HG02943 (cell line): Measurements from ENCODE around the gene CHMP2B.
"Not testable (repeated sequence)": the region's sequence is repeated elsewhere in the genome, so short reads cannot be mapped to it uniquely, and the experiment has no call there.

Experiments
- ATAC-seq: cut with Tn5 transposase; IDR thresholded peaks from one replicate; pipeline ENCODE4 v1.9.1; 2021; ENCODE audit warnings: mild to moderate bottlenecking, low read depth, moderate library complexity; ENCODE audit not compliant: unreplicated experiment

CHMP2B gene

GRCh38 chr3:87228316-87228715, 1.2 kb downstream of the CHMP2B start:
- no peak for ATAC-seq

DNA sequence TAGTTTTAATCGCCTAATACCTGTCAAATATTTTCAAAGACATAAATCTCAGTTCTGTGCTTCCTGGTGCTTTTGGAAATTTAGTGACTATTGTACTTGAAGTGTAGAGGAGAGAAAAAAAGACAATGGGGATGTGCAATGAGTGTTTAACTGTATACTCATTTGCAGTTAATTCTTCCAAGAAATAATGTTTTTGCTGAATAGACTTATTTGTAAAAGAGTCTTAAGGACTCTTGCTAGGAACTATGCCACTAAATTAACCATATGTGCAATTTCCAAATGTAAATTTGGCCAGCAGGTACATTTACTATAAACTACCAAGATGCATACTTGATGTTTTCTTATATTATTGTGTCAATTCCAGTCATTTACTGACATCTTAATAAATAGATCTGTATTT, 2.0 kb downstream of the CHMP2B start:
- no peak for ATAC-seq

DNA sequence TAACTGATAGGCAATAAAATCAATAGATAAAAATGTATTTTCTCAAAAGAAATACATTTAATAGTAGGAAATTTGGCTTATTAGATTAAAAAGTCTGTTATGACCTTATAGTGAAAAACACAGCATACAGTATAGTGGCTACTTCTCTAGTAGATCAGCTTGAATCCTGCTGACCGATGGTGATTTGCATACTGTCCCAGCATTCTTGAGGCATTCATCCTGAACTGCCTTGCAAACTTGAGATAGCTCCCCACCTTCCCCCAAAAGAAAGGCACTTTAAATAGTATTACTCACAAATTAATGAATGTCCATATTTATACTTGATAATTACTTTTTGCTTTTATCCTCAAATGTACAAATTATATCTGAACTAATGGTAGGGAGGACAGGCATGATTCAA, 6.7 kb downstream of the CHMP2B start:
- ATAC-seq: no peak

DNA sequence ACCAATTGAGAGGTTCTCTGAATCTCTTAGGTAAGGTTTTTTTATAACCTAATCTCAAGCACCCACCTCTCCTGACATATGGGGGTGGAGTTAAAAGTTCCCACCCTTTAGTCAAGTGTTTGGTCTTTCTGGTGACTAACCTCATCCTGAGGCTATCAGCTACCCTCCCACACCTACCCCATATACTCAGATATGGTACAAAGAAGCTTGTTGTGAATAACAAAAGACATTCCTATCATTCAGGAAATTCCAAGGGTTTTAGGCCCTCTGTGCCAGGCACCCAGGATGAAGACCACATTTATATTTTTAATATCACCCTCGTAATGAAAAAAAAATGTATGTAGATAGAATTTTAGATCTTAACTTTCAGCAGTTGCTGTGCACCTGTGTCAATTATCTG, 9.0 kb downstream of the CHMP2B start:
- ATAC-seq: no peak

GRCh38 chr3:87246662-87247429, 19.7 kb downstream of the CHMP2B start:
- ATAC-seq: no peak

GRCh38 chr3:87247430-87247773, 20.3 kb downstream of the CHMP2B start:
- no peak for ATAC-seq

DNA sequence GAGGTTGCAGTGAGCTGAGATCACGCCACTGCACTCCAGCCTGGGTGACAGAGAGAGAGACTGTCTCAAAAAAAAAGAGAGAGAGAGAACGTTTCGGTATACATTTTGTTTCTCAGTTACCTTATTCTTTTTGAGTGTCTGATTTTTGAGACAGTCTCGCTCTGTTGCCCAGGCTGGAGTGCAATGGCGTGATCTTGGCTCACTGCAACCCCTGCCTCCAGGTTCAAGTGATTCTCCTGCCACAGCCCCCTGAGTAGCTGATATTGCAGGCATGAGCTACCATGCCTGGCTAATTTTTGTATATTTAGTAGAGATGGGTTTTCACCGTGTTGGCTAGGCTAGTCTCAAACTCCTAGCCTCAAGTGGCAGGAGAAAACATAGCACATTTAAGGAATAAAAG, 21.1 kb downstream of the CHMP2B start:
- ATAC-seq: not testable (repeated sequence)

GRCh38 chr3:87248831-87249230, 21.7 kb downstream of the CHMP2B start:
- ATAC-seq: no peak

DNA sequence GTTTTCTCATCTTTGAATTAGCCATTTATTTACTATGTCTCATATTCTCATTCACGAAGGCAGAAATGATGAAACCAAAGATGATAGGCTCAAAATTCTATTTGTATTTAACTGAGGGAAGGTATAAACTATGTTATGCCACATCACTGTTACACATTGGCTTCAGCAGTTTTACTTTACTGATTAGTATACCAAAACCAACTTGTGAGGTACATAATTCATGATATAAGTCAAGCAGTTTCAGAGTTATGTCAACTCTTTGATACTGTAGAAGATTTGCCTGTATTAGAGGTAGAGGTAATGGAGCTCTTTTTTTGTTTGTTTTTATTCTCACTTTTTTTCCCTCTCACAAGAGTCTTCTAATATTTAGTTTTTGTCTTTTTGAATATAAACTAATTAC, 22.9 kb downstream of the CHMP2B start:
- no peak for ATAC-seq

DNA sequence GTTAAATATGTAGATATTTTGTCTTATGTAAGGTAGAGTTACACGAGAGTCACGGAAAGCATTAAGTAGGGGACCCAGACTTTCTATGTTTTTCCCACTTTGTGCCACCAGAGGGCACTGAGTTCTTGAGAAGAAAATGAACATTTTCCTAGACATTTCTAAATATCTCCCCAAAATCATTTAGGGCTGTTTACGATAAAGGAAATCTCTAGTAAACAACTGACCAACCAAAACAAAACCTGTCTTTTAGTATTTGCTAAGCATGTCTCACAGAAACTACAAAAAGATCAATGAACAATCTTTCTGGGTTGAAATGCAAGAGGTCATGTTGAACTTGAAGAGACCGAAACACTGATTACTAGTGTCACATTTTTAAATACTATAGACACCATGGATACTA, 33.2 kb downstream of the CHMP2B start:
- no peak for ATAC-seq

DNA sequence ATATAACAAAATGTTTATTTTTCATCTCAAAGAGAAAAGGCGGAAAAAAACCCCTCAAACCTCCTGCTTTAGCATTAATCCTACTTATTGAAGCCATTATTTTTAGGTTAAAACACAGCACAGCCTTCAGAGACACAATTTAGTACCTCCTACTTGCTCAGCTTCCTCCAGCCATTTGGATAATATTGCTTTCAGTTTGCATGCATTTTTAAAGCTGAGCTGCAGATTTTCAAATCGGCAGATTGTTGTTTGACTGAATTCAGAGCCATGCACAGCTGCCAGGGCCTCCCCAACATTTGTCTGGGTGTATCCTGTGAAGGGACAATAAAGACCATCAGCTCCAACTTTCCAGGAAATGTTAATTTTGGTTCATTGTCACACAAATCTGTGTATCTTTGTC, 34.8 kb downstream of the CHMP2B start:
- ATAC-seq: no peak

DNA sequence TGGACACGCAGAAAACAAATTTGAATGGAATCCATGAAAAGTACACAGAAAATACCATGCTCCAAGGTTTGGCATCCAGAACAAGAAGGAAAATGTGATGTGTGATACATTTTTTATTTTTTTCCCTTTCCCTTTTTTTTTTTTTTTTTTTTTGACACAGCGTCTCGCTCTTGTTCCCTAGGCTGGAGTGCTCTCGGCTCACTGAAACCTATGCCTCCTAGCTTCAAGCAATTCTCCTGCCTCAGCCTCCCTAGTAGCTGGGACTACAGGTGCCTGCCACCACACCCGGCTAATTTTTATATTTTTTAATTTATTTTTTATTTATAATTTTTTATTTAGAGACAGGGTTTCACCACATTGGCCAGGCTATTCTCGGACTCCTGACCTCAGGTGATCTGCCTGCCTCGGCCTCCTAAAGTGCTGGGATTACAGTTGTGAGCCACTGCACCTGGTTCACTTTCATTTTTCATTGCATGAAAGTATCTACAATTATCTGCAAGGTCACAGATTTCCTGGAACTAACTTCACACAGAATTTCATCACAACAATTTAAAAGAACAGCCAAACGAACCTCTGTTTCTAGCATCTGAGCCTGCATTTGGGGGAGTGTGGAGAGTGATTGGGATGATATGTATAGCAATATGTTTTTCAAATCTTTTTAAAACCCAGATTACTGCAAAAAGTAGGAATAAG, 41.0 kb downstream of the CHMP2B start:
- no peak for ATAC-seq

GRCh38 chr3:87268646-87269211, 41.6 kb downstream of the CHMP2B start:
- ATAC-seq: no peak

GRCh38 chr3:87269723-87270122, 42.6 kb downstream of the CHMP2B start:
- no peak for ATAC-seq

DNA sequence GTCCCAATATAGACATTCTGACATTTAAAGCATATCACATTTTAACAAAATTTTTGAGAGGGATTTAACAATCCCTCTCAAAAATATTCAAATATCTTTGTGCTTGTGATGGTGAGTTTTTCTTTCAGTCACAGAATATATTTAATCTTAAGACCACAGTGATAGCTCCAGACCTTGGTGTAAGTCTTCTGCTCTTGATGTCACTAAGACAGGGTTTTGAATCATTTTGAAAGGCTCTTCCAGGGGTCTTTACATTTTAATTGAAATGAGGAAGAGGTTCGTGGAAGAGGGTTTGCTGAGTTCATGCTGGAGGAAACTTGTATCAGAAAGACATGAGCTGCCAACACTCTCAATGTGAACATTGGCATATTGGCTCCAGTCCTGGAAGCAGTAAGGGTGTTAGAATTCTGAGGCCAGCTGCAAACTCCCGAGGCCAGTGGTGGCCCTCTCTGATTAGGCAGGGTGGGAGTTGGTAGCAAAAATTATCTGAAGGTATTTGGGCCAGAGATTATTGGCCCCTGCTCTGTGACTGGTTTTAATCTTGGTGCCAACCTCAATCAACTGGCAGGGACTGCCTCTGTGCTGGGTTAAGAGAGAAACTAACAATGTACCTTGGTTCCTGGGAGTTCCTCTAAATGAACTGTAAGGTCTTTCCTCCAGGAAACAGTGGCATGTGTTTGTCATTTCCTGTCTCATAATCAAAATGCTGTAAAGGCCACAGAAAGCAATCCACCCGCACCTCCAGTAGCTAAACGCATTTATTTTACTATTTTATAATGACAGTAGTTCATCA, 44.0 kb downstream of the CHMP2B start:
- ATAC-seq: no peak

GRCh38 chr3:87272718-87273341, 45.7 kb downstream of the CHMP2B start:
- no peak for ATAC-seq

- no peak for ATAC-seq
Observed at GRCh38 chr3:87276484-87276883, 49.4 kb downstream of the CHMP2B start, which contains the start of gene POU1F1. TSS of gene POU1F1 (minus strand) at chr3:87276584. CDS start at chr3:87276462, 122 bp downstream.

DNA sequence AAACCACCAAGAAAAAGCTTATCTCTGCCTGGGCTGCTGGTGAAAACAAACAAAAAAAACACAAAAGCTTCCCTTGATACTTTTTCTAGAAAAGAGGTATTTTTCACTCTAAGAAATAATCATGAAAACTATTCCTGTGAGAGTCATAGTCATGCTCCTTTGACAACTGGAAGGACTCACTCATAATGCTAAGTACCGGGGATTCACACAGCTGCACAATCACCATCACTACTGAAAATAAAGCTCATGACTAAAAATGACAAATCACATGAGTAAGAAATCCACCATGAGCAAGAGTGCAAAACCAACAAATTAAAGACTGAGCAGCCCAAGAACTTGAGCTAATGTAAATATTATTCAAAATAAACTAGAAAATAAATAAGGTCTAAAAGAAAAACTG, 59.9 kb downstream of the CHMP2B start:
- no peak for ATAC-seq

DNA sequence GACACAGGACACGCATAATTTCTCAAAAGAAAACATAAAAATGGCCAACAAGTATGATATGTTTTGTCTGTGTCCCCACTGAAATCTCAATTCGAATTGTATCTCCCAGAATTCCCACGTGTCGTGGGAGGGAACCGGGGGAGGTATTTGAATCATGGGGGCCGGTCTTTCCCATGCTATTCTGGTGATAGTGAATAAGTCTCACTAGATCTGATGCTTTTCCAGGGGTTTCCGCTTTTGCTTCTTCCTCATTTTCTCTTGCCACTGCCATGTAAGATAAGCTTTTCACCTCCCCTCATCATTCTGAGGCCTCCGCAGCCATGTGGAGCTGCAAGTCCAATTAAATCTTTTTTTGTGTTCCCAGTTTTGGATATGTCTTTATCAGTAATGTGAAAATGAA, 61.3 kb downstream of the CHMP2B start:
- no peak for ATAC-seq

DNA sequence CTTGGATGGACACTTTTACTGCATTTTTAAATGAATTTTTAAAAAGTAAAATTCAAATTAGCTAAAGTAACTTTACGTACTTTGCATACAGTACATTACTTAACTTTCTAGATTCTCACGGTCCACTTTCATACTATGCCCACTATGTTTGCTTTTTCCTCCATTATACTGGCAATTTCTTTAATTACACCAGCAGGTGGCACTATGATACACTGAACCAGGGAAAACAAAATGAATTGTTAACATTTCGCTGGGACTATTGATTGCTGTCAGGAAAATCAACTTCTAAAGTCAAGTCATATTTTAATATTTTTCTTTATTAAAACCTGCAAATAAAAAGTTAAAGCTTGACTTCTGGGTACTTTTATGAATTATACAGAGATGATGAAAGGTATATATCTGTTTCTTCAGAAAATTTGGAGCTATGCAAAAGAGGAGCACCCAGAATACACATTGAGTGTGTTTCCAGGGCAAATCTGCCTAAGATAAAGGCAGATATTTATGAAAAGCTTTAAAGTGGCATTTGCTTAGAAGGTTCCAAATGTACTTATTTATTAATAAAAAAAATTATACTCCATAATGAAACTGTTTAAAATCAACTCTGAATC, 71.1 kb downstream of the CHMP2B start:
- peak; percentile 87 for ATAC-seq
